Esophagus muscularis mucosa (tissue), 3 donors: Measurements from ENCODE around the gene JADE2.

Experiments used
- EP300 ChIP-seq: sonication (generic); formaldehyde crosslinking; IDR thresholded peaks from one replicate; pipeline ENCODE4 v1.6.1; 2017; ENCODE audit warnings: antibody characterized with exemption
- TF ChIP-seq, protein P1 (sequence below), 3 experiments: fragments of 200-600 bp in 2 of 3; fragments of 450-650 bp in 1 of 3; sonication (generic) in 2 of 3; IDR thresholded peaks; one replicate each; pipeline ENCODE4 v1.5.1; 2017 to 2019; ENCODE audit warnings: antibody characterized with exemption in 3 of 3, mild to moderate bottlenecking in 2 of 3, moderate library complexity in 1 of 3

DNA sequence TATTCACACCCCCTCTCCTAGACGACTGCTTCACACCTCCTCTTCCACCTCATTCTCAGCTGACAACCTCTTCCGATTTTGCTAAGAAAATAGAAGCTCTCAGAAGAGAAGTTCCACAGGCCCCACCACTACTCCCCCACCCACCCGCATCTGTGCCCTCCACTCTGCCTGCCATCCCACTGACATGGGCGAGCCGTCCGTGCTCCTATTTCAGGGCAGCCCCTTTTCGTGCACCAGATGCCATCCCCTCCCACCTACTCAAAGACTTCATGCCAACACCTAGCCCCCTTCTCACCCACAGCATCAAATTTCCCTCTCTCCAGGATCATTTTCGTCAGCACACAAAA, 34.6 kb upstream of the JADE2 start:
- TF ChIP-seq, protein P1, sequence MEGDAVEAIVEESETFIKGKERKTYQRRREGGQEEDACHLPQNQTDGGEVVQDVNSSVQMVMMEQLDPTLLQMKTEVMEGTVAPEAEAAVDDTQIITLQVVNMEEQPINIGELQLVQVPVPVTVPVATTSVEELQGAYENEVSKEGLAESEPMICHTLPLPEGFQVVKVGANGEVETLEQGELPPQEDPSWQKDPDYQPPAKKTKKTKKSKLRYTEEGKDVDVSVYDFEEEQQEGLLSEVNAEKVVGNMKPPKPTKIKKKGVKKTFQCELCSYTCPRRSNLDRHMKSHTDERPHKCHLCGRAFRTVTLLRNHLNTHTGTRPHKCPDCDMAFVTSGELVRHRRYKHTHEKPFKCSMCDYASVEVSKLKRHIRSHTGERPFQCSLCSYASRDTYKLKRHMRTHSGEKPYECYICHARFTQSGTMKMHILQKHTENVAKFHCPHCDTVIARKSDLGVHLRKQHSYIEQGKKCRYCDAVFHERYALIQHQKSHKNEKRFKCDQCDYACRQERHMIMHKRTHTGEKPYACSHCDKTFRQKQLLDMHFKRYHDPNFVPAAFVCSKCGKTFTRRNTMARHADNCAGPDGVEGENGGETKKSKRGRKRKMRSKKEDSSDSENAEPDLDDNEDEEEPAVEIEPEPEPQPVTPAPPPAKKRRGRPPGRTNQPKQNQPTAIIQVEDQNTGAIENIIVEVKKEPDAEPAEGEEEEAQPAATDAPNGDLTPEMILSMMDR (IDR thresholded peaks at IDR 0.05), result no peak
- no peak for TF ChIP-seq EP300
